Stimulated activated CD4-positive, alpha-beta T cell treated with anti-CD3 and anti-CD28 coated beads, TNF-alpha, amount 100 ng/mL, for 48 hours (primary cell): ENCODE data around the gene MYO1D.
"Not testable (repeated sequence)": the region's sequence is repeated elsewhere in the genome, so short reads cannot be mapped to it uniquely, and the experiment has no call there.

ENCODE experiments used
- DNase-seq, 3 donors: peaks; one replicate each; pipeline ENCODE4 v3.0.0-alpha.2; 2020; ENCODE audit warnings: low read depth in 3 of 3

MYO1D gene

GRCh38 chr17:32731556-32732295 lies 145.2 kb downstream of the MYO1D start:
- DNase-seq = no peak

- no peak for DNase-seq
Observed at GRCh38 chr17:32727681-32728080, 149.2 kb downstream of the MYO1D start.

- DNase-seq = no peak
Observed at GRCh38 chr17:32725697-32726096, 151.2 kb downstream of the MYO1D start.

- DNase-seq = no peak
Observed at GRCh38 chr17:32723310-32723955, 153.5 kb downstream of the MYO1D start.

GRCh38 chr17:32722733-32723132 lies 154.2 kb downstream of the MYO1D start:
- DNase-seq = no peak

- DNase-seq = no peak
Observed at GRCh38 chr17:32720671-32721070, 156.3 kb downstream of the MYO1D start.

- no peak for DNase-seq
Observed at GRCh38 chr17:32719689-32720088, 157.2 kb downstream of the MYO1D start.

- DNase-seq = not testable (repeated sequence)
Observed at GRCh38 chr17:32714922-32715321, 162.0 kb downstream of the MYO1D start.

GRCh38 chr17:32714206-32714605 lies 162.7 kb downstream of the MYO1D start:
- DNase-seq = not testable (repeated sequence)

GRCh38 chr17:32713081-32713480 lies 163.8 kb downstream of the MYO1D start:
- DNase-seq = no peak

GRCh38 chr17:32709562-32709961 lies 167.4 kb downstream of the MYO1D start:
- DNase-seq = no peak

- DNase-seq = no peak
Observed at GRCh38 chr17:32701871-32702270, 175.1 kb downstream of the MYO1D start.

- no peak for DNase-seq
Observed at GRCh38 chr17:32699247-32699646, 177.7 kb downstream of the MYO1D start.

- no peak for DNase-seq
Observed at GRCh38 chr17:32697728-32698625, 178.9 kb downstream of the MYO1D start.

- DNase-seq = no peak
Observed at GRCh38 chr17:32696426-32696825, 180.5 kb downstream of the MYO1D start.

GRCh38 chr17:32695864-32696263 lies 181.1 kb downstream of the MYO1D start:
- no peak for DNase-seq

GRCh38 chr17:32693194-32693897 lies 183.6 kb downstream of the MYO1D start:
- no peak for DNase-seq

GRCh38 chr17:32692179-32692578 lies 184.7 kb downstream of the MYO1D start:
- no peak for DNase-seq

GRCh38 chr17:32689348-32689747 lies 187.6 kb downstream of the MYO1D start:
- DNase-seq = no peak

- DNase-seq = no peak
Observed at GRCh38 chr17:32688221-32688620, 188.7 kb downstream of the MYO1D start.

GRCh38 chr17:32684087-32684958 lies 192.6 kb downstream of the MYO1D start:
- DNase-seq = no peak
